ENCODE data around the gene KPNA4.

GRCh38 chr3:160451602-160452001 is 113.8 kb downstream of the KPNA4 start:
- TF ChIP-seq EZH2 (IDR thresholded peaks at IDR 0.05; ENCODE audit: insufficient read depth, poor library complexity, severe bottlenecking), result no peak
- TF ChIP-seq EZH2phosphoT487 (IDR thresholded peaks at IDR 0.05; ENCODE audit: insufficient read depth, low read depth), result no peak

Data from GM23248 (cell line).